ENCODE data around the gene SEC14L3. TPM values are rescaled to one million over a fixed set of nuclear protein-coding genes. Genes with fewer than 3 reads are reported as not detected.

The SEC14L3 gene
- total and polyA plus RNA-seq, 10 of the 15 experiments (the other 5 are each of a cell fraction or from before 2014, with no cell fraction given), result 0.03 TPM; not detected in 9

- ChIA-PET POLR2A (interaction anchor here (0.9 kb wide), 1 partner anchor 61 kb away, joined by 3 read pairs; no protein-coding TSS in a partner anchor), SMC1A (ENCODE audit: uncharacterized antibody, unreplicated experiment) (interaction anchor here (1.2 to 5.8 kb wide), 3 partner anchors 41 to 198 kb away, joined by 5 to 27 read pairs (median 18); no protein-coding TSS in a partner anchor), RAD21 (ENCODE audit: unreplicated experiment) (interaction anchor here (0.8 to 2.3 kb wide), 4 partner anchors 40 to 197 kb away, joined by 3 to 16 read pairs (median 3); partner anchors contain the start of gene CASTOR1), CTCF (interaction anchor here (0.8 to 4.6 kb wide), 14 partner anchors 10 to 269 kb away, joined by 3 to 53 read pairs (median 5); no protein-coding TSS in a partner anchor)
- H2AFZ ChIP-seq (ENCODE audit: control insufficient read depth, low read depth, low read length), result no peak overlapping the region
- FAIRE-seq (peak; percentile 72), ATAC-seq (peak; percentile 100), DNase-seq (ENCODE audit: low read depth, low spot score) (peak; percentile 5)
- H3K9me3 ChIP-seq (replicated peaks; ENCODE audit: control insufficient read depth, insufficient read depth, low read length), result no peaks in the 10 kb centered on the region
- H3K27me3 ChIP-seq (replicated peaks in 1 of 2; ENCODE audit: control insufficient read depth in 2 of 2, insufficient read depth in 2 of 2, low read length in 1 of 2), result no peaks in the 10 kb centered on the region; a peak in 2 of 4 replicates
- H3K79me2 ChIP-seq (ENCODE audit: control insufficient read depth, insufficient read depth, low read length), result no peaks in the 10 kb centered on the region
- H3K4me3 ChIP-seq, result no peak overlapping the region
- in situ Hi-C loops (cut with MboI) (no loop called here), intact Hi-C loops (cut with micrococcal nuclease; ENCODE audit: unreplicated experiment) (loop anchor here (1.0 to 10.0 kb wide), 4 partner anchors 40 to 373 kb away; partner anchors contain the start of gene CASTOR1)
- 17% methylated on average over 18 of the region's 18 CpGs for WGBS (ENCODE audit: insufficient coverage, insufficient replicate concordance, low lambda C conversion rate, missing lambda C conversion rate)
- H3K36me3 ChIP-seq (ENCODE audit: control insufficient read depth in 2 of 2, insufficient read depth in 2 of 2, low read length in 1 of 2), result no peaks in the 10 kb centered on the region
- no peaks in the 10 kb centered on the region for H4K20me1 ChIP-seq (ENCODE audit: control insufficient read depth, insufficient read depth)
- no peaks in the 10 kb centered on the region; the same call in 1 of the 2 replicates for H3K4me1 ChIP-seq (ENCODE audit: control insufficient read depth, insufficient read depth, low read length)
- no peak overlapping the region for H3K27ac ChIP-seq (ENCODE audit: control insufficient read depth, insufficient read depth)
- H3K4me2 ChIP-seq (ENCODE audit: control insufficient read depth, insufficient read depth), result no peak overlapping the region
- no TSS peak for BruUV-seq (replicated peaks)
- no peak overlapping the region for H3K9ac ChIP-seq (ENCODE audit: control insufficient read depth, insufficient read depth, low read length)
- TF ChIP-seq POU2F2 (IDR thresholded peaks at IDR 0.05; ENCODE audit: borderline replicate concordance, low read depth, low read length), result no peak
- TF ChIP-seq POLR2A (IDR thresholded peaks at IDR 0.05; ENCODE audit: low read depth, low read length), result no peak
- peak; percentile 90 to 93 (median 92) for TF ChIP-seq CTCF (IDR thresholded peaks at IDR 0.05 in 2 of 3, conservative IDR thresholded peaks at IDR 0.05 in 1 of 3; ENCODE audit: control insufficient read depth in 2 of 3, extremely low read depth in 1 of 3, insufficient read depth in 1 of 3, low read depth in 3 of 3, low read length in 3 of 3)
- TF ChIP-seq ZNF207 (IDR thresholded peaks at IDR 0.05; ENCODE audit: borderline replicate concordance), result no peak
- peak; percentile 88 for TF ChIP-seq SMC3 (IDR thresholded peaks at IDR 0.05; ENCODE audit: borderline replicate concordance, low read length)
- TF ChIP-seq RFX5 (IDR thresholded peaks at IDR 0.05; ENCODE audit: low read depth, low read length), result 0 out of 2 replicates have a peak, but pooled peaks have one; percentile 18
- TF ChIP-seq ATF3 (IDR thresholded peaks at IDR 0.05; ENCODE audit: borderline replicate concordance, extremely low read depth, low read depth, low read length), result no peak
- no peak for TF ChIP-seq CHD2 (IDR thresholded peaks at IDR 0.05; ENCODE audit: borderline replicate concordance, low read depth, low read length)
- TF ChIP-seq RBBP5 (conservative IDR thresholded peaks at IDR 0.05), result no peak
- TF ChIP-seq POLR2AphosphoS5 (IDR thresholded peaks at IDR 0.05; ENCODE audit: low read length), result no peak
- no peak for TF ChIP-seq KAT2A (conservative IDR thresholded peaks at IDR 0.05; ENCODE audit: control insufficient read depth, low read depth, low read length)
- TF ChIP-seq ZNF384 (IDR thresholded peaks at IDR 0.05; ENCODE audit: borderline replicate concordance, low read depth, low read length), result no peak
- peak; percentile 85 for TF ChIP-seq RAD21 (IDR thresholded peaks at IDR 0.05; ENCODE audit: insufficient read depth, low read depth, low read length)
- peak; percentile 69 for TF ChIP-seq YY1 (IDR thresholded peaks at IDR 0.05; ENCODE audit: low read depth, low read length)
- TF ChIP-seq SMARCA5 (IDR thresholded peaks at IDR 0.05), result 0 out of 2 replicates have a peak, but pooled peaks have one; percentile 54
- TF ChIP-seq HDAC2 (IDR thresholded peaks at IDR 0.05), result no peak
- TF ChIP-seq HCFC1 (IDR thresholded peaks at IDR 0.05; ENCODE audit: low read length), result no peak
- TF ChIP-seq FOXK2 (IDR thresholded peaks at IDR 0.05), result no peak
- no peak for TF ChIP-seq RELB (IDR thresholded peaks at IDR 0.05; ENCODE audit: low read depth)
- 0 out of 2 replicates have a peak, but pooled peaks have one; percentile 48 for TF ChIP-seq ESRRA (IDR thresholded peaks at IDR 0.05; ENCODE audit: low read length)
- TF ChIP-seq RUNX3 (IDR thresholded peaks at IDR 0.05; ENCODE audit: low read length), result 0 out of 2 replicates have a peak, but pooled peaks have one; percentile 28
- no peak for TF ChIP-seq TCF12 (IDR thresholded peaks at IDR 0.05; ENCODE audit: low read depth, low read length)
Observed at GRCh38 chr22:30485362-30485988, 13.7 kb upstream of the SEC14L3 start.

Measured in GM12878 (cell line).